GM20431 (cell line): ENCODE data around the gene TM7SF3.
"Not testable (repeated sequence)": the region's sequence is repeated elsewhere in the genome, so short reads cannot be mapped to it uniquely, and the experiment has no call there.

Source experiments
- in situ Hi-C: fragments of 300-500 bp; cut with MseI, MboI; formaldehyde crosslinking; loops from one replicate; pipeline ENCODE4 v1.15.0; 2020; ENCODE audit warnings: low sequenced_read_pairs; ENCODE audit not compliant: unreplicated experiment

TM7SF3 gene

DNA sequence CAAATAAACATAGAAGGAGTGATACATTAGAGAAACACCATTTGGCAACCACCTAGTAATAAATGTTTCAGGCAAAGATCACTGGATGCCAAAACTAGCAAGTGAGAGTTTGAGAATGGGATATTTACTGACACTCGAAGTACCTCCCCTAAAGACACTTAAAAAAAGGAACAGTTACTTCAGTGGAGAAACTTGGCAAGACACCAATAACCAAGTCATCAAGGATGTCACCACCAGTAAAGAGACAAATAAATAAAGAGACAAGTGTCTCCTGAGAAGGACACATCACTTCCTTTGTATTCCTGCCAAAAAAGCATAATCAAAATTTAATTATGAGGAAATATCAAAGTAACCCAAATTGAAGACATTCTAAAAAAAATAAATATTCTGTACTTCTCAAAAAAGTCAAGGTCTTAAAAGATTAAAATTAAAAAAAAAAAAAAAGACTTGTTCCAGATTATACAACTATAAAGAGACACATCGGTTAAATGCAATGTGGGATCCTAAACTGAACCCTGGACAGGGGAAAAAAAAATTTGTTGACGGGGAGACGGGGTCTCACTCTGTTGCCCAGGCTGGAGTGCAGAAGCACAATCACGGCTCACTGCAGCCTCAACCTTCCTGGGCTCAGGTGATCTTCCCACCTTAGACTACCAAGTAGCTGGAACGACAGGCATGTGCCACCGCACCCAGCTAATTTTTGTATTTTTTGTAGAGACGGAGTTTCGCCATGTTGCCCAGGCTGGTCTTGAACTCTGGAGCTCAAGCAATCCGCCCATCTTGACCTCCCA lies 26.4 kb downstream of the TM7SF3 start:
- in situ Hi-C loops, result no loop called here

GRCh38 chr12:26982866-26983265 lies 31.3 kb downstream of the TM7SF3 start:
- in situ Hi-C loops, result no loop called here

DNA sequence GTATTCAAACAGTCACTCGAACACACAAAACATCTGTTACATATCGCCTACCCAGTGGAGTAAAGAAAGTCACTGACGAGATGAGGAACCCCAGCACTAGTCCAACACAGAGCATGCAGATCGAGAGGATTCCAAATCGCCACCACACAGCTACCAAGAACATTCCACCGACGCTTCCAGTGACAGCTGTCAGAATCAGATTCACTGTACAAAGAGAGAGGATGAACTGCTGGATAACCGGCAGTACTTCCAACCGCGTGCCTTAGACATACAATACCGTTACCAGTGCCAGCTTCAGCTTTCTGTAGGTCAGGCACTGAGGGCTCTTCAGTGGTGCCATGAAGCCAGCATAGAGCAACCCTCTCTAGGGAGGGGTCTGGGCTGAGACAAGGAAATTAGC lies 34.5 kb downstream of the TM7SF3 start:
- in situ Hi-C loops, result no loop called here

DNA sequence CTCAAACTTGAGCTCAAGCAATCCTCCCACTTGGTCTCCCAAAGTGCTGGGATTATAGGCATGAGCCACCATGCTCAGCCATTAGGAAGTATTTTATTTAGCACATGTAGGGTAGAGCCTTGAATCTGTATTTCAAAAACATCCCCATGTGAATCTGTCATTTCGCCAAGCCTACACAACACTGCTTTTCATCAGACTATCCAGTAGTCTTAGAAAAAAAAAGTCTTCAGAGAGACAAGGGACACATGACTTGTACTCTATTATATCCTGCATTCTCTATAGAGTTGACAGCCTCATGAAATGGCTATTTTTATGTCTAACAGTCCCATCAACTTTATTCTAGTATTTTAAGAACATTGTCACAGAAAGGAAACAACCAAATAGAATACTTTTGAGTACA lies 35.4 kb downstream of the TM7SF3 start:
- in situ Hi-C loops, result no loop called here

GRCh38 chr12:26976687-26977086 lies 37.5 kb downstream of the TM7SF3 start:
- in situ Hi-C loops, result no loop called here

- in situ Hi-C loops, result no loop called here
These were observed 42.2 kb downstream of the TM7SF3 start for GRCh38 chr12:26971963-26972362.

GRCh38 chr12:26970136-26970535 lies 44.0 kb downstream of the TM7SF3 start:
- in situ Hi-C loops, result no loop called here

GRCh38 chr12:26966842-26967241 lies 47.3 kb downstream of the TM7SF3 start:
- in situ Hi-C loops, result no loop called here

- in situ Hi-C loops, result no loop called here
These were observed 50.8 kb downstream of the TM7SF3 start for GRCh38 chr12:26963413-26963812.

- in situ Hi-C loops, result no loop called here
These were observed 52.4 kb downstream of the TM7SF3 start for GRCh38 chr12:26961803-26962202.

DNA sequence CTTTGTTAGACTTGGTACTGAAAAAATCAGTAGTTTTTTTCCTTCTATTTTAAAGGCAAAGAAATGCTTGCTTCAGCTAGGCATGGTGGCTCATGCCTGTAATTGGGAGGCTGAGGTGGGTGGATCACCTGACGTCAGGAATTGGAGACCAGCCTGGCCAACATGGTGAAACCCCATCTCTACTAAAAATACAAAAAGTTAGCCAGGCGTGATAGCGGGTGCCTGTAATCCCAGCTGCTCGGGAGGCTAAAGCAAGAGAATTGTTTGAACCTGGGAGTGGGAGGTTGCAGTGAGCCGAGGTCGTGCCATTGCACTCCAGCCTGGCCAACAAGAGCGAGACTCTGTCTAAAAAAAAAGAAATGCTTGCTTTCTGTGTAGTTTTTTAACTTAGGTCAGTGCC lies 52.8 kb downstream of the TM7SF3 start:
- in situ Hi-C loops, result not testable (repeated sequence)

GRCh38 chr12:26954027-26954426 lies 60.2 kb downstream of the TM7SF3 start:
- in situ Hi-C loops, result no loop called here

DNA sequence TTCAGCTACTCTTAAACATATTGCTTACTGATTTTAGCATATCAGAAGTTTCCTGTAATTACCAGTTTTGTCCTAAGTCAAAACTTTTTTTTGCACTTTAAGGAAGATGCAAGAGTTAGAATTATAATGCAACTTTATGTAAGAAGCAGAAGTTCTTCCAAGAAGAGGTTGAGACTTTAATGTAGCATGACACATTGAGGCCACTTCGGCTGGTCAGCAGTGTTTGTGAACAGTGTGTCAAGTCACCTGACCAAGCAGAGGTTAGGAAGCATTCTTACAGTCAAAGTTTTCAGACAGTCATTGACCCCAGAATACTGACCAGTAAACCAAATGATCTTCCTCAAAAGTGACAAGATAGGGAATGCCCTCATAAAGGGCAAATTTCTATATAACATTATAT lies 60.7 kb downstream of the TM7SF3 start:
- in situ Hi-C loops, result no loop called here

DNA sequence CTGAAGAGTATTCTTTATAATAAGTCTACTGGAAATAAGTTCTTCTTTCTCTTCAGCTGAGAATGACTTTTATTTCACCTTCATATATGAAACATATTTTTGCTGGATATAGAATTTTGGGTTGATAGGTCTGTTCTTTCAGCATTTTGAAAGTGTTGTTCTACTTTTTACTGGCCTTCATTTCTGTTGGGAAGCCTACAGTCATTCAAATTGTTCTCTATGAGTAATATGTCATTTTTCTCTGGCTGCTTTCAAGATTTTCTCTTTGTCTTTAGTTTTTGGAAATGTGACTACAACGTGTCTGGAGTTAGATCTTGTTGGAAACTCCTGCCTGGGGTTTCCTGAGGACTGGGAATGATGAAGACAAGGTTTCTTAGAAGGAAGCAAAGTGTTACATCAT lies 65.9 kb downstream of the TM7SF3 start:
- in situ Hi-C loops, result no loop called here

DNA sequence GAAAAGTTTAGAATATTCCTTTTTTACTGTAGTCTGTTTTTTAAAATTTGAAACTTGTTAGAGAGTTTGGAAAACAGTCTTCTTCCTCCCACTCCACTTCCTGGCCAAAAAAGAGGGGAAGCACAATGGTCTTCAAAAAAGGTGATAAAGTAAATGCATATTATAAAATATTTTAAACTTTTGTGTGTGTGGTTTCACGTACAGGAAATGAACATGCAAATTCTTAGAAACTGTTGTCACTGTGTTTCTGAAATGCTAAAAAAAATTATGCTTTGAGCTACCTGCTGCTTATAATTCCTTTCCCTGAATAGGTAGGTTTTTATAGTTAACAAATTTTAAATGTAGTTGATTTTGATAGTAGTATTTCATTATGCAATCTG lies 73.0 kb downstream of the TM7SF3 start:
- in situ Hi-C loops, result no loop called here

GRCh38 chr12:26940516-26941214 lies 73.5 kb downstream of the TM7SF3 start:
- in situ Hi-C loops, result no loop called here

DNA sequence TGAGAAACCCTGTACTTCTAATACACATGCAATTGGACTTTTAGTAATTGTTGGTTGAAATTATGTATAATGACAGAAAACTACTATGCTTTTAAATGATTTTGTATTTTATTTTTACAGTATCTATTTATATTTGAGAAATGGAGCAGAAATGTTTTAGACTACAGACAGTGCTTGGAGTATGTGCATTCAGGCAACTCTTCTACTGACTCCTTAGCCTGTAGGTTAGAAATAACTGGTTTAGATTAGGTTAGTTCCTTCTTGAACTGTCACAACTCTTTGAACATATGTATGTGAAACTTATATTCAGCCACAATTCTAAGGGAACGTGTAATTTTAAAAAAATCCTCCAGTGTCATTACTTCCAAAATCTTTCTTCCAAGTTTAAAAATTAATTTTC lies 74.2 kb downstream of the TM7SF3 start:
- in situ Hi-C loops, result no loop called here

GRCh38 chr12:26939192-26939832 lies 74.9 kb downstream of the TM7SF3 start:
- in situ Hi-C loops, result no loop called here

DNA sequence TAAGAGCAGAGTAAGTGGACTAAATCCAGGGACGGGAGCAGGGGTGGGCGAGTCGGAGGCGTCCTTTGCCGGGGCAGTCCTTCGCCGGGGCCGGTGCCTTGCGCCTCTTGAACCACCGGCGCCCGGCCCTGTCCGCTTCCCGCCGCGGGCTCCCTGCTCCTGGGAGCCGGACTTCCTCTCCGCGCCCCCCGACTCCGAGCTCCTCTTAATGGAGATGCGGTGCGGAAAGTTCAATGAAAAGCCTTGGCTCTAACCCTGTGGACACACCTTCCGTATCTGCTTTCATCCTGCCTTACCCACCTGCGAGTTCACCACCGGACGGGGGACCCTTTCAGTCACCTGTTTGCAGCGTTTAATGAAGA lies 75.5 kb downstream of the TM7SF3 start:
- in situ Hi-C loops, result no loop called here

DNA sequence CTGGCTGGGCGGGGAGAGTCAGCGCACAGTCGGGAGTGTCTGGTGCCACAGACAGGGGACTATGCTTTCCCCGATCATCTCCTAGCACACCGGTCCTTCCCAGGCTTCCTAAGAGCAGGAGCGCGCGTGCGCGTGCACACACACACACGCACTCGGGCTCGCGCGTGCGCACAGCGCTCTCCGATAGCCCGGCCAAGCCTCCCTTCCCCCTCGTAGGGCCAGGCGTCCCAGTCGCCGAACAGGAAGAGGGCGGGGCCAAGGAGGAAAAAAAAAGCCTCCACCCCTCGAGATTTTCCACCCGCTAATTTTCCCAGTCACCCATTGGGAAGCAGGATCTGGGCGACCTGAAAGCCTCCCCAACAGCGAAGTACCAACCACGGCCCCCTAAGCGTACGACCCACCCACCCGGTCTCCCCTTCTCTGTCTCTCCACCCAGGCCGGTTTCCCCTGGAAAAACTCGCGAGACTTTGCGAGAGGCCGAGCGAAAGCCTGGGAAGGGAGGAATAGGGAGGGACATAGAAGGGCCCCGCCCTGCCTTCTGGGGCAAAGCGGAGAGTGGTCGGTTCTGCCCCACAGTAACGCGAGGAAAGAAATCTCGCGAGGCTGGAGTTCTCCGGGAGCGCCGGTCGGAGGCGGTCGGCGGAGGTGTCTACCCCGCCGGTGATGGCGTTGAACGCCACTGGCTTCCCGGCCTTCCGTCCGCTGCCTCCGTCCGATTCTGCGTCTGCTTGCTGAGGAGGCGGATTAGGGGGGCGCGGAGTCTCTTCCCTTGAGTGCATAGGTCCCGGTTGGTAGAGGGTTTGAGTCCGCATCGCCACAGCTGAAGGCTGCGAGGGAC lies 76.1 kb downstream of the TM7SF3 start, which contains the start of the genes FGFR1OP2 and INTS13:
Gene FGFR1OP2, plus strand, starts transcription at position 608 of the 838 bp plus-strand sequence. CDS start 15,689 bp downstream, outside the sequence.
Gene INTS13, minus strand, starts transcription at position 119 of the 838 bp plus-strand sequence. CDS start 1,178 bp downstream, outside the sequence.
- in situ Hi-C loops, result no loop called here
